GM18526 (cell line): Measurements from ENCODE around the gene KSR2.

ENCODE experiments used
- POLR2A ChIP-seq: IDR thresholded peaks from 3 replicates; pipeline ENCODE4 v1.6.1; 2011; ENCODE audit not compliant: insufficient read length; ENCODE audit errors: extremely low read depth

KSR2 gene

GRCh38 chr12:117821480-117822175 lies 147.2 kb downstream of the KSR2 start:
- TF ChIP-seq POLR2A, result no peak

DNA sequence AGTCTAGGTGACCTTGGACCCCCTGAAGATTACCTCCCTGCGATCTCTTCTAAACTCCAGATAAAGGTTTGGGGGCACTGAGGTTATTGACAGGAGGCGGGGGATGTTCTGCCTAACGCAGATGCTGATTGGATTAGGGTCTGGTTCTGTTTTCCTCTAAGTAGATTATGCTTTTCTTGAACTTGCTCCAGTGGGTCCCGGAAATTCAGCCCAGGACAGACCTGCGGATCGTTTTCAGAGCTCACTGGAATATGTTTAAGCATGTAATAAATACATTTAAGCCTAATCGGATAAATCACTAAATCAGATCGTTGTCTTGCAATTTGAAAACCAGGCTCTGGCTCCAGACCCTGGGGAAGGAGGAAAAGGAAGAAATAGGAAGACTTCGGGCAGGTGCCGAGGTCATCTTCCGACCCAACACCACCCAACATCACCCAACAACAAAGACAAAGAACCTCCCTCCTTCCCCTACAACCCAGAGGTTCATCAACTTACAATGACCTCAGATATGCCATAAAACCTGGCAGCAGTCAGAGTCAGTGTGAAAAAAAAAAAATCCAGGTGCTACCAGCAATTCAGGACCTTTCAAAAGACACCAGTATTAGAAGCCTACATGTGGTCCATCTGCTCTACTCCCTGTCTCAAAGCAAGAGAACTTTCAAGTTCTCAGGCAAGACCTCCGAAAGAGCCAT lies 148.4 kb downstream of the KSR2 start:
- no peak for TF ChIP-seq POLR2A

- TF ChIP-seq POLR2A, result no peak
Observed at GRCh38 chr12:117819160-117819559, 149.6 kb downstream of the KSR2 start.

DNA sequence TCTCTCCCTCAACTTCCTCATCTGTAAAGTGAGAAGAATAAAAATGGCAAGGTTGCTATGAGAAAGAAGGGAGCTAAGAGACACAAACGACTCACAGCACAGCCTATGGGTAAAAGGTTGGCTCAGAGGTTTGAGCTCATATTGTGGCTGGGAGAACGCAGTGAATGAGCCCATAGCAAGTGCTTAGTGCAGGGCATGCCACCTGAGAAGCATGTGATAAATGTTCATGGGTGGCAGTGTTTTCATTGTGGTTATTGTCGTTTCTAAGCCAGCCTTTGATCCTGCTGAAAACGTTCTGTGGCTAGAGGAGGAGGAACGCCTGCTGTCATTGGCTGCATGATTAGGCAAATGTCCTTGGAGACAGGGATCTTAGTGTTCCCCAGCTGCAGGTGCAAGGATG lies 150.4 kb downstream of the KSR2 start:
- no peak for TF ChIP-seq POLR2A

DNA sequence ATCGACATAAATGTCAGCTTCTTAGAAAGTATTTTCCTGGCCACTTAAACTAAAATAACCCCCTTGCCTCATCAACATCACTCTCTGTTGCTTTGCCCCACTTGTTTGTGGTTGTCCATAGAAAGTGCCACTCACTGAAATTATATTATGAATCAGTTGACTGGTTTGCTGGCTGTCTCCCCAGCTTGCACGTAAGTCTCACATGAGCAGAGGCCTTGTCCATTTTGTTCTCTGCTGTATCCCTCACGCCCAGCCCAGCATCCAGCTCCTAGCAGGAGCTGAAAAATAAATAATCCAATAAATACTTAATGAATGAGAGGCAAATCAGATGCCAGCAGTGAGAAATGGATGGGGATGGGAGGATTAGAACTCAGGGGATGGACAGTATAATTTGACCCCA lies 159.3 kb downstream of the KSR2 start:
- TF ChIP-seq POLR2A, result no peak

DNA sequence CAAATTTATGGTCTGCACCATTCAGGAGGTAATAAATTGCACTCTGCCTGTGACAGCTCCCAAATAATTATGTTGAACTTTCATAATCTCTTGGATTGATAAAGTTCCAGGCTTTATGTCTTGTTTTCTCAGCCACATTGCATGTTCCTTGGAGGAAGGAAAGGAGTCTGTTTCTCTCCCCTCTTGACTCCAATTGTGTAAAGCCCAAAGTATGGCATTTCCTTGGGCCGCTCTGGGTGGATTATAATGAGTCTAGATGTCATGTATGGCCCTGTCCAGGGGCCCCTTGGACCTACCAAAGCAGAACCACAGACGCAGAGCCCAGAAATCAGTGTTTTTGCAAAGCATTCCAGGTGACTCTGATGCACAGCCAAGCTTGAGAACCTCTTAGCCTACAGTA lies 160.8 kb downstream of the KSR2 start:
- TF ChIP-seq POLR2A, result no peak

DNA sequence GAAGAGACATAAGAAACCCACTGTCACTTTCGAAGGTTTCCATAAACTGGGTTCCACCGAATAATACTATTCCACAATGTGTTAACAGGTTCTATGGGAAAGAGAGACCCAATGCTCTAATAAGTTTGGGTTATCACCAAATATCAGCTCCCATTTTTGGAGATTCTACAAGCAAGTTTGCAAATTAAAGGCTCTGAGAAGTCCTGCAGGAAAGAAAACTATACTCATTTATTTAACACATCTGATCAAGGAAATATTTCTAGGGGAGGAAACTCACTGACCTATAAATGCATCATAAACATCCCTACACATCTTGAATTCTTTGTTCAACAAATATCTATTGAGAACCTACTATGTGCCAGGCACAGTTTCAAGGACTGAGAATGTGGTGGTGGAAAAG lies 161.4 kb downstream of the KSR2 start:
- no peak for TF ChIP-seq POLR2A

DNA sequence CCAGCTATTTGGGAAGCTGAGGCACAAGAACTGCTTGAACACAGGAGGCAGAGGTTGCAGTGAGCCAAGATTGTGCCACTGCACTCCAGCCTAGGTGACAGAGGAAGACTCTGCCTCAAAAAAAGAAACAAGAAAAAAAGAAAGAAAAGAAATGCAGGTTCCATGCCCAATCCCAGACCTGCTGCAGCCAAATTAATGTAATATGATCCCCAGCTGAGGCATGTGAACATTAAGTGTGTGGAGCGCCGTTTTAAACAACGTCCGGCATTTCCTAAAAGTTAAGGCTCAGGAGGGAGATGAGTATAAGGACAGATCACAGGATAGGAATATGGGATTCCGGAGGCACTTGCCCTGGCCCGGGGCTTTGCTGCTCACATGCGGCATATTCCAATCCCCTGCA lies 162.9 kb downstream of the KSR2 start:
- no peak for TF ChIP-seq POLR2A

- TF ChIP-seq POLR2A, result no peak
Observed at GRCh38 chr12:117803001-117803400, 165.8 kb downstream of the KSR2 start.

- no peak for TF ChIP-seq POLR2A
Observed at GRCh38 chr12:117797202-117797601, 171.6 kb downstream of the KSR2 start.

GRCh38 chr12:117792877-117793424 lies 175.8 kb downstream of the KSR2 start:
- no peak for TF ChIP-seq POLR2A

DNA sequence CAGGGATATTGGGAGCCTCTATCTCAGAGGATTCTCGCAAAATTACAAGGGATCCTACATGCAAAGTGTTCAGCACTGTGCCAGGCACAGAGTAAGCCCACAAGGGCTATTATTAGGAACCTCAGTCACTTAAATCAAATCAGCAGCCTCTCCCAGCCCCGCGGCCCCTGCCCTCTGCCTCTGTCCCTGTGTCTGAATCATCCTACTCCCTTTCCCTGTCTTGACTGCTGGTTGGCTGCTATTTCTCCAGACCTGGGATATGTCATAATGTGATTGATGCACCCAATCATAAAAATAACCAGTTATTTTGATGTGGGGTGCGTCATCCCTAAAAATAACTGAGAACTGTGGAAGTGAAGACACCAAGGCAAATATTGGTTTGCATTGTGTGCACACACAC lies 176.3 kb downstream of the KSR2 start:
- no peak for TF ChIP-seq POLR2A

- TF ChIP-seq POLR2A, result no peak
Observed at GRCh38 chr12:117790948-117791347, 177.8 kb downstream of the KSR2 start.

GRCh38 chr12:117790198-117790597 lies 178.6 kb downstream of the KSR2 start:
- TF ChIP-seq POLR2A, result no peak

DNA sequence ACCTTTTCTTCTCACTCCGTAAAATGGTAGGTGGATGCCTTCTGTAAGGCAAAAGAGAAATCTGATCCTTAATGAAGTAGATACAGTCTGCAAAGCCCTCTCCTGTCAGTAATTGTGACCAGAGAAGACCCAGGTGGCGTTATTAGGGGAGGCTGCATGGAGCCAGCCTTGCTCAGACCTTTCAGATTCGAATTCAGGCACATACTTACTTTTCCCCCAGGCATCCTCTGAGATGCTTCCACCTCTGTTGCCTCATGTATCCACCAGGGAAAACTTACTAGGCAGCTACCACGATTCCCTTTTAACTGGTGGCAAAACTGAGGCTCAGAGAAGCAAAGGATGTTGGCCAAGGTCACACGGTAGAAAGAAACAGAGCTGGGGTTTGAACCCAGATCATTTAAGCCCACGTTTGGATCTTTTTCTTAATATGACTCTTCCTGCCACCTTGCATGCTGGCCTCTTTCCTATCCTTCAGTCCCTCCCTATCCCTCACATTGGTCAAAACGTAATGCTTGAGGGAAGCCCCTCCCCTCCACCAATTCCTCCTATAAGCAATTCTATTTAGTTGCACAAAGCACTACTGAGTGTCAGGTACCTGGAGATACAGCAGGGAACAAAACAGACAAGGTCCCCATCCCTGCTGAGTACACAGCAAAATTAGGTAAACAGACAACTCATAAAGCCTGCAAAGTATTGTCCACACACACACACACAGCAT lies 179.4 kb downstream of the KSR2 start:
- TF ChIP-seq POLR2A, result no peak

- no peak for TF ChIP-seq POLR2A
Observed at GRCh38 chr12:117778656-117779055, 190.1 kb downstream of the KSR2 start.
